GM19239 (cell line): ENCODE data around the gene C5orf15.

Source experiments
- DNase-seq: peaks from one replicate; pipeline ENCODE4 v3.0.0; 2011; ENCODE audit warnings: low spot score; ENCODE audit not compliant: insufficient read length
- FAIRE-seq: peaks from 2 replicates; lab custom pipeline; 2011; peaks lifted over from hg19 to GRCh38; lab: Jason Lieb, UNC

Gene C5orf15

DNA sequence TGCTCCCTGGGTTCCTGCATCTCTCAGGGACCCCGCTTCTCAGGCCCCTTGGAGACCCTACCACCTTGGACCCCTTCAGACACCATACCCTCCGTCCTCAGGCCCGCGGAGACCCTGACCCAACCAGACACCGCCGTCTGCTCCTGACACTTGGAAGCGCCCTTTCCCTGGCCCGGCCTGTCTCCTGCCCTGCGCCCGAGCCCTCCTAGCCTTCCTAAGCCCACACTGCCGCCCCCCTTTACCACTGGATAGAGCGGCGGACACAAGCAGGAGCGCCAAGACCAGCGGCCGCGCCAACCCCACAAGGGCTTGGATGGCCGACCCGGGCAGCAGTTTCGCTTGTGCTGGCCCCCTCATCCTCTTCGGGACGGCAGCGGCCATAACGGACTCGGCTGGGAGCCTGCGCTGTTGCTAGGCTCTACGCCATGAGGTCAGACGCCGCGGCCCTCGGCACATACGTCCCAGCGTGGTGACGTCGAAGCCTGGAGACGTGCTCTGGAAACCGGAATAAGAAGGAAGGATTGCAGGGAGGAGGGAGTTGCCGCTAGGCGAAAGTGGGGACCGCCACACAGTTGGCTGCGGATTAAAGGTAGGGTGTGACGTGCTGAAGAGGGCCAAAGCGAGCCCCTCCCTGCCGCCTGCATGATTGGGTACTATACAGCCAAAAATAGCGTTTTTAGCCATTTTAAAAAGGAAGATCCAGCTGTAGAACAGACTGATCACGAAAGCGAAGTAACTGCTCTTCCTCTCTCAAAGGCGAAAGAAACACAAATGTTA is at the start of gene C5orf15:
TSS of gene C5orf15 (minus strand) at position 422 of the 777 bp plus-strand sequence. CDS start at position 381, 41 bp downstream.
- FAIRE-seq (peak; percentile 96), DNase-seq (peak; percentile 74)

DNA sequence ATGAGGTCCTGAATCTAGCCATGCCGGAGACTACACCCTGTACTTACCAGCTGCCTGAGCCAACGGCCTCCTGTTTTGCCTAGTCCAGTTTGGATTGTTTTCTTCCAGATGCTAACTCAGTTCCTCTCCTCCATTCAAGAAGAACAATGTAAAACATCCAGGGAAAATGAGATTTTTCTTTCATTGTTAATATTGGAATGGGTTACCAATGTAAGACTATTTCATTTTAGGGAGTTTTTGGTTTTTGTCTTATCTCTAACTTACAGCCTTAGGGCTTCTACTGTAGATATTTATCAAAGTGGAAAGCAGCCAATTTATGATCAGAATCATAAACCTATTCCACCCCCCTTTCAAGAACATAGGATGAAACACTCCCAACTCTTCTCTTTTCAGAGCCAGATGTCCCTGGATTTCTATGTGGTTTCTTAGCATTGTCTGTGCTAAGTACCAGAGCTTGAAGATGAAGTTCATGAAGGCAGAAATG is 39.9 kb upstream of the C5orf15 start:
- no peak for DNase-seq

DNA sequence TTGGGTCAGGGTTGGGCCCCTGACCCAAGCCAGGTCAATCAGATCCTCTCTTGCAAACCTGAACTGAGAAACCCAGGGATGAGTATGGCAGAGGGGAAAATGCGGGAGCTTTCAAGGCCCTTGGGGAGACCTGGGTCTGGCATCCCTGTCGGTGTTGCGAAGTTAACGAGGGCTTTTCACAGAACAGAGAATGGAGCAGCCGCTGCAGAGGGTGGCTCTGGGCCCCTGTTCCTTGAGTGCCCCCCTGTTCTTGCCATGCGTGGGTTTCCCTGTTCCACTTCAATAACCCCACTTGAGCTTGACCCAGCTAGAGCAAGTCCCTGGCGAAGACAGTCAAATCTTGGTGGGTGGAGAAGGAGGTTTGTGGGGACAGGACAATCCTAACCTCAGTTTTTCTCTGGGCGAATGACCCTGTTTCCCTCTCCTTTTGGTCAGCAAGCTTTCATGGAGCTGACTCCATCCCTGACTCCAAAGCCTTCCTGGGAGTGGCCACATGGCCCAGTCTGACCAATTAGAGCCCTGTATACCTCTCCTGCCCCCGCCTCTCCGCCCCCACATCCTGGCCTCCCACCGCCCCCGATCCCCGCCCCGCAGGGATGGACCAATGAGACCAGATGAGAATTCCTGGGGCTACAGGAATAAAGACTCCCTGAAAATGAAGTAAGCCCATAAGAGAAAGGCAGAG is 39.3 kb upstream of the C5orf15 start:
- DNase-seq (no peak), FAIRE-seq (no peak)

More for the DNA sequence above, 39.9 kb upstream of the C5orf15 start:
- FAIRE-seq = no peak

DNA sequence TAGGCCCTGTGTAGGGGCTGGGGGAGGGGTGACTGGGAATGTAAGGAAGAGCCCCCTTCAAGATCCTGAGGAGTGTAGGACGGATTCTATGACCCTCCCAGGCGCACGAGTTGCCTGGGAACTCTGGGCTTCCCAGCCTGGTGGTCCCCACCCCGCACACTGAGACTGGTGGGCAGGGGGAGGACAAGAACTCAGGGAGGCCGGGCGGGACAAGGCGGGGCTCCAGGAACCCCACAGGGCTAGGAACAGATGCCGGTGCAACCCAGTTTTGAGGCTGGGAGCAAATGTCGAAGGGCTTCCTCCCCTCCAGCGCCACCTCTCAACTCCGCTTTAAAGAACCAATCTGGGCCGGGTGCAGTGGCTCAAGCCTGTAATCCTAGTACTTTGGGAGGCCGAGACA is 37.7 kb upstream of the C5orf15 start:
- FAIRE-seq = no peak
- DNase-seq = no peak

DNA sequence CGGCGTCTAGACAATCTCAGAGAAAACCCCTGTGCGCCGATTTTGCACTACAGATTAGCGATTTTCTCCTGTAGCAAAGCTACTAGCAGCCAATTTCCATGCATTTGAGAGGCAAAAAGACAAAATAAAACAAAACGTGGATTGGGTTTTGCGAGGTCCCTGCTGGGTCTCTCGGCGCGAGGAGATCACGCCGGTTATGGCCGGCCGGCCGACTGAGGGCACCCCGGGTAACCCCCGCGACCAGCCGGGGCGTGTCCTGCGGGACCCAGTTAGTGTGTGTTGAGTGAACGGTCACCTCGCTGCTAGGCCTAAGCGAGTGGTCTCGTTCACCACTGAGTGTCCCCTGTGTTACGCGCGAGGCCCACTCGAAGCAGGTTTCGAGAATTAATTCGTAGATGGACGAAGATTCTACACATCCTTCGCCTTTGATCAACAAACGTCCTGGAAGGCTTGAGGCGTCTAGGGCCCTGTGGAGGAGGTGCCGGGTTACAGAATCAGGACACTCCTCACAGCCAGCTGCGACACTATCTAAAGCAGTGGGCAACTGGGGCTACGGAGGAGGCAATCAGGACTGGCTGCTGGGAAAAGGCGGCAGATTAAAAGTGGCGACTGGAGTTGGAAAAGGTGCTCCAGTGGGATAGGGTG is 37.1 kb upstream of the C5orf15 start:
- FAIRE-seq (no peak), DNase-seq (peak; percentile 30)

DNA sequence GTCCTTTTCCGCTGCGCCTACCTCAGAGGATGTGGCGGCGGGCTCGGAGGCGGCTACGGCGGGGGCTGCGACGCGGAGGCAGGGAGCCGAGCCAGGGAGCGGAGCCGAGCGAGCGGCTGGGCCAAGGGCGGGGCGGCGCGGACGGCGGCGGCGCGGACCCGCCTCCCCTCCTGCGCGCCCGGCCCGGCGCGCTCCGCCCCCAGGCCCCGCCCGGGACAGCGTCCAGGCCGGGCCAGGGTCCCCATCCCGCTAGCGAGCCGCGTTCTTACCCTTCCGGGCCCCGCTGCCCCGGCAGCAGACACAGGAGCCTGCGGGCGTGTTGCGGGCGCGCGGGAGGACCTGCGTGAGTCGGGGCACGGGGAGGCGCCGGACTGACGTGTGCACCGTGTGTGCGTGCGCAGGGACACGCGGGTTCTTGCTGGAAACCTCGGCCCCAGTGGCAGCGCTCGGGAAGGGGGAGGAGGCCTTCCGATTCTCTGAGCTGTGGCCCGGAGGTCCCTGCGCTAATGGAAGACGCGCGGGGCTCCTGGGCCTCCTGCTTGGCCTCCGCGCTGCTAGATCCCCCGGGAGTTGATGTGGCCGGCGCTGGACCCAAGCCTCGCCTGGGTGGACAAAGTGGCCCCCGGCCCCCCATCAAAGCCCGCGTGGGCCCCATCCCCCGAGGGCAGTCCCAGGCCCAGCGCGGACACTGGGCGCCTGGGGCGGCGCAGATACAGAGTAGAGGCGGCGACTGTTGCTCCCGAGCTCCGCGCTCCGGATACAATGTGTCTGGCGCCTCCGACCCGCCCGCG is 36.4 kb upstream of the C5orf15 start, which contains the start of gene VDAC1:
TSS of gene VDAC1 (minus strand) at position 350 of the 791 bp plus-strand sequence. CDS start 11,963 bp downstream, outside the sequence.
- no peak for FAIRE-seq

DNA sequence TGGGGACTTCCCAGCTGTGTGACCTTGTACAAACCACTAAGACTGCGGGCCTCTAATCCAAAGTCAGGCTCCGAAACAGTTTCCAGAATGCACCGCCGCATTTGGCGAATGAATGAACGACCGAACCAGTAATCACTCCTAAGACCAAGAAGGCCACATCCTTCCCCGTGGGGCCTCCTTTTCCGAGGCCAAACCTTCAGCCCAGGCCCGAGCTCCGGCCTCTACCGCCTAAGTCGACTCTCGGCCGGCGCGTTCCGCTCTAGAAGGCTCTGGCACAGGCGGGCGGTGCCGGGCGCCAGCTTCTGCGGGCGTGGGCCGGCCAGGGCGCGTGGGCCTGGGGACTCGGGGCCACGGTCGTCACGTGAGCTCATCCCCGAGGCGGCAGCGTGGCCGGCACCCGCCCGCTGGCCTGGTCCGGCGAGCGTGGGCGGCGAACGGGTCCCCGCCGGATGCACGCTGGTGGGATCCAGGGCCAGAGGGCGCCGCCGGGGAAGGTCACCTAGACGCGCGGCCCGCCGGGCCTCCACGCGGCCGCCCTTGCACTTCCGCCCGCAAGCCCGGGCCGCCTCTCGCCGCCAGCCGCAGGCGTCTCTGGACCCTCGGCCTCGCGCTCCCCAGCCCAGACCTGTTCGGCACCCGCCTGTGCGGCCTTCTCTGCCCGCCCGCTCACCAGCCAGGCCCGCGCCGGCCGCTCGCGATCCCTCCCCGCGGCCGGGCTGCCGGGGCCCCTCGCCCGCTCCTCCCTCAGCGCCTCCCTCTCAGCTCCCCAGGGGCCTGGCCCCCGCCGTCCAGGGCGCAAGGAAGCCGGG is 35.6 kb upstream of the C5orf15 start:
- DNase-seq (peak; percentile 56), FAIRE-seq (no peak)

More for the DNA sequence above, 36.4 kb upstream of the C5orf15 start, which contains the start of gene VDAC1:
- peak; percentile 93 for DNase-seq

DNA sequence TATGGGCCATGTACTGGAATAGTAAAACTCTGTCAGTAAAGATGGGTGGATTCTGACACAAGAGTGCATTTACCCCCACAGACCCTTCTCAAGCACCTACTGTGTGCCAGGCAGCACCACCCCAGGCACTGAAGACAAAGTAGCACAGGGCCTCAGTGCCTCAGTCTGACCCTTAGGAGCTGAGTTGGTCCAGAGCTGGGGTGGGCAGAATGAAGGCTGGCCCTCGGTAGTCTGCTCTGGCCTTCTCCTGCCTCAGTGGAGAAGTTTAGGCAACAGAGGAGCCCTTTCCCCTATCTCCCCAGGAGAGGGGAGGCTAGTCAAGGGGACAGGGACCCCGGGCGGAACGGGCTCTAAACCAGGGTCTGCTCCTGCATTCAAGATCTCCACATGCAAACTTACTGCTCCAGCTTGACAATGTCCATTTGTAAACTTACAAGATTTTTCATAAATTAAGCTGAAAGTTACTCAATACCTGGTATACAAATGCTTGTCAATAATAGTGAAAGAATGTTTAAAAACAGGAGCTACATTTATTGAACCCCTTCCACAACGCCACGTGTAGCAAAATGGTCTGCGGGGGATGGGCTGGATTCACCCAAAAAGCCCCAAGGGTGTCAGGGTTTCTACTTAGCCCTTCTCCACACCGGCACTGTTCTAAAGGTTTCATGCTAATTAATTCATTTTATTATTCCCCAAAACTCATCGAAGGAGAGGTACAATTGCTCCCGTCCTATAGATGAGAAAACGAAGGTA is 34.8 kb upstream of the C5orf15 start:
- FAIRE-seq (peak; percentile 59), DNase-seq (peak; percentile 18)

DNA sequence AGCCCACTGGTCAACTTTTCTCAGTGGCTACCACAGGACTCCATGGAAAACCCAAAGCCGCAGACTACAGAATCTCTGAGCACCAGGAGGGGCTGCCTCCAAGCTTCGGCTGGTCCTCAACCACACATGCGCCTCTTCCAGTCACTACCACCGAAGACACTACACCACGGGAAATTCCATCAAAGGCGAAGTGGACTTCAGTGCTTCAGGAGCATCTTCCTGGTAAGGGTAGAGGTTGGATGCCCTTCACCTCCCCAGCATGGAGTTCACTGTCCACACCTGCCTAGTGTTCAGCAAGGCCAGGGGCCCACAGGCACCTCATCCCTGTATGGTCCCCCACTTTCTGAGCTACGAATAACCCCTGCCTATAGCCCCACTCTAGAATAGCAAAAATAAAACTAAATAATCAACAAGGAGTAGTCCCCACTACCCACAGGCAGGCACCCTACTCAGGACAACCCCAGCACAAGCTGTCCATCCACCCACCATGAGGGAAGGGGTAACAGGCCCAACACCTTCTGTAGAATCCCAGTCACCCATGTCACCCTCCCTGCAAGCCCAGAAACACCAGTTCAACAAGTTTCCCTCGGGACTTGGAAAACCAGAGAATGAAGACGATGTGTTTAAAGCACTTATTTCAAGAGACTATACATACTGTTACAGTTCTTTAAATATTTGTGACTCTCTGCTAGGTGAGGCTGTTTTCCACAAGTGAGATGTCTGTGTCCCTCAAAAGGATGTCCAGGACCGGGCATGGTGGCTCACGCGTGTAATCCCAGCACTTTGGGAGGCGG is 33.7 kb upstream of the C5orf15 start:
- no peak for DNase-seq
- FAIRE-seq = no peak

DNA sequence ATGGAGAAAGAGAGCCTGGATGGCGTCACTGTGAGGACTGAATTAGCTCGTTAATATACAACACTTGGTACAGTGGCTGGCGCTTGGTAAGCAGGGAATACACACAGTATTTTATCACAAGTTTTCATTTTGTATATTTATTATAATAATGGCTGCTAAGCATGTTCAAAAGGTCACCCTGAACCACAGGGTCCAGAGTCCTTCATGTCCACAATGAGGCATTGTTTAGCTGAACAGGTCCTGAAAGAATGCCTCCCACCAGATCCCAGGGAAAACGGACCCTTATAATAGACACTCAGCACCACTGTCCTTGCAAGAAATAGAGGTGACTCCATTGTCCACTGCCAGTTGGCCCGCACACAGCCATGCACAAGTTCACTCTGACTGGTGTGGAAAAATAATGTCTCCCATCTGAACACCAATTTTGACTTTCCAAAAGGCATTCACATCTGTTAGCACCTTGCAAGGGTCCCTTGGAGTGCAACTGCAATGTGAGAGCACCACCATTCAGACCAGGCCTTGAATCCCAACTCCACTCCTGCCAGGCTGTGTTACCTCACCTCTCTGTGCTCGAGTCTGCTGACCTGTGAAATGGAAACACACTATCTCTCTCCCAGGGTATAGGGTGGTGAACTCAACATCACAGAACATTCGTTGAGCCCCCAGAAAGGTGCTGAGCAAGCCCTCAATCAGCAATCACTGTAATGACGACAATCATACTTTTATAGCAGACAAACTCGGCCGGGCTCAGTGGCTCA is 32.5 kb upstream of the C5orf15 start:
- FAIRE-seq = no peak

DNA sequence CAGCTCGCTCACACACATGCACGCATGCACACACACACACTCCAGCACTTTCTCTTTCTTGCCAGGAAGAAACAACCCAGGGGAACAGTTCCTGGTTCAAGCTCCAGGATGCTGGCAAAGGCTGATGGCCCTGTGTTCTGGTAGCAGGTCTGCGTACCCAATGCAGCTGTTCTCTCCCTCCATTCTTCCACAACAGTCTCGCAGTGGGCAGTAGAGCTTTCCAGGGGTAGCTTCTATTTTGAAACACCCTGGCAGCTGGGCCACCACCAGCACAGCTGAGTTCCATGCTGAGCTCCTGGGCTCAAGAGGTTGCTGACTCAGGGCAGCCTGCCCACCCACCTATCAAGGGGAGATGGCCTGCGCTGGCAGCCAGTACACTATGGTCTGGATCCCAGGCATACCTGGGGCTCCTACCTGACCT is 31.7 kb upstream of the C5orf15 start:
- DNase-seq (no peak), FAIRE-seq (no peak)

More for the DNA sequence above, 32.5 kb upstream of the C5orf15 start:
- DNase-seq = no peak

DNA sequence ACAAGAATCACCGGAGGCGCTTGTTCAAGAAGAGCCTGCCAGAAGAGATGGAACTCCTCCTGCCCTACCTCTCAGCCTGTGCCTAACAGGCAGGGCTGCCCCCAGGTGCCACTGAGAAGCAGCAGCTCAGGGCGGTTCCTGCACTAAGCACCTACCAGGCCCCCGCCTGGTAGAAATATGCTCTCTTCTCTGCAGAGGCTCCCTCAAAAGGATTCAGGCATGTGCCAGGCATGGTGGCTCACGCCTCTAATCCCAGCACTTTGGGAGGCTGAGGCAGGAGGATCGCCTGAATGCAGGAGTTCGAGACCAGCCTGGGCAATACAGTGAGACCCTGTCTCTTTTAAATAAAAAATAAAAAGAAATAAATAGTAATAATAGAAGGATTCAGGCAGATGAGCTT is 30.4 kb upstream of the C5orf15 start:
- DNase-seq = no peak
- FAIRE-seq = no peak

DNA sequence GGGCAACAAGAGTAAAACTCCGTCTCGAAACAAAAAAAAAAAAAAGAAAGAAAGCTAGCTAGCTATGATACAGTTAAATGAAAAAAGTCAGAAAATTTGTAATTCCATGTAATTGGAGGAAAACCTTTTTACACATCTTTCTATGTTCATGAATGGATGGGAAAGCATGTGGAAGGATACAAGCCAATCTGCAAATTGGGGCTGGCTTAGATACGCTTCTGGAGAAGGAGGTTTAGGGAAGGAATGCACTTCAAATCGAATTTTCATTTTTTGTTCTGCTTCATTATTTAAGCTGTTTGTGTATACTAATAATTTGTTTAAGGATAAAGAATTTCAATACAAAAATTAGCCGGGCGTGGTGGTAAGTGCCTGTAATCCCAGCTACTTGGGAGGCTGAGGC is 29.6 kb upstream of the C5orf15 start:
- DNase-seq = no peak
- FAIRE-seq = no peak

DNA sequence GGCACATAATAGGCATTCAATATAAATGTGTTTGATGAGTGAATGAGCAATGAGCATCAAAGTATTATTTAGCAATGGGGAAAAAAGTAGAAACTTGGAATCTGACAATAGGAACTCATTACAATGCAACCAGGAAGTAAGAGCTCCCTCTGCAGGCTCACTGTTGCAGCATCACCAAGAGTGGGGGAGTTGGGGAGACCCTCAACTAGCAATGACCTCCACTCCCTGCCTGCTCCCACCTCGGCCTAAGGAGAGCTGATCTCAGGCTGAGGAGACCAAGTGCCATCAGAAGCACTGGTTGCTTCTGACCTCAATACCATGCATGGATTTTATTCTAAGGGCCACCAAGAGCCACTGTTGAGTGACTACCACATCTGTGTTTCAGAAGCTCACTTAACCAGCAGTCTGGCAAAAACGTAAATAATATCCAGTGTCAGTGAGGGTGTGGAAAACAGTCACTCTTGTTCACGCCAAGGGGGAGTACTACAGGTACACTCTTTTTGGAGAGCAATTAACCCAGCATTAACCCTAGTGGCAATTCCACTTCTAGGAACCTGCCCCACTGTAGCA is 28.3 kb upstream of the C5orf15 start:
- DNase-seq = no peak
- peak; percentile 35 for FAIRE-seq

DNA sequence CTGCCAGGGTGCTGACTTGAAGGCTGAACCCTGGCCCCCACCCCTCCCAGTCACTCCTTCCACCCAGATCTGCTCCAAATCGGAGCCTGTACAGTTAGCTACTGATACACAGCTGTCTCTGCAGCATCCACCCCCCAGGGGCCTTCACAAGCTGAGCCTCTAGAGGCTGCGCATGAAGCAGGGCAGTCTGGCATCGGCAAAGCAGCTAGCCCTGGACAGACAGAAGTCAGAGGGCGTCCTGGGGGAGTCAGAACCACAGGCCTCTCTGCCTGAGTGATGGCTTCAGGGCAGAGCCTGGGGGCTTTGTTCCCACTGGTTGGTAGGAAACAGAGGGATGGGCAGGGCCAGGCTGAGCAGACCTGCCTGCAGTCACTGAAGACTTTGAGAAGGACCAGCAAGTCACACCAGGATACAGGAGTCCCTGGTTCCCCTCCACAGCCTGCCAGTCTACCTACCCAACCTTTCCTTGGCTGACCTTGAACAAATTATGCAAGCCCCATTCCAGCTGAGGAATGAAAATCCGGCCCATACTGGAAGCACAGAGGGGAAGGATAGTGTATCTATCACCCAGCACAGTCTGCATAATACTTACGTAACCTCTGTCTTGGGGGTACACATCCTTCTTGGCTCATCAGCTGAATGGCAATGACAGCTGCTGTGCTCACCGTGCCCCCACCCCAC is 27.6 kb upstream of the C5orf15 start:
- FAIRE-seq (no peak), DNase-seq (no peak)

DNA sequence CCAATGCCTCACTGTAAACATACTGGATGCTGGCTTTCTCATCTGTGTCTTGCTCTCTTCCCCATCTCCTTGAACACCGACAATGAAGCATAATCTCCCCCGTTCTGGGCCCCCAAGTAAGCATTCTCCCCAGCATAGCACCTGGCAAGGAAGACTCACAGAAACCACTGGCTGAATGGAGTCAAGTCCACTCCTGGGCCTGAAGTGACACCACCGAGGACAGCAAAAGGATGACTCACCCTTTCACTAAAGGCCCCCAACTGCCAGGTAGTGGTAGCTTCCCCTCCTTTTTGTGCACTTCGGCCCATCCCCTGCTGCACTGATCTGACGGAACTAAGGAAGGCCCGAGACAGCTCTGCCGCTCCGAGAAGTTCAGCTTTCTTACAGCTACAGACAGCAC is 26.9 kb upstream of the C5orf15 start:
- FAIRE-seq = no peak
- no peak for DNase-seq
